Nephron progenitor cell (in vitro differentiated cells): ENCODE data around the gene CPNE5.

Experiments used
- DNase-seq: peaks from one replicate; pipeline ENCODE4 v3.0.0; 2021
- H3K27ac Mint-ChIP-seq: 2 replicates; pipeline ENCODE4 v1.8.0; 2021; ENCODE audit warnings: mild to moderate bottlenecking, moderate library complexity, mixed read lengths
- H3K27me3 Mint-ChIP-seq: 2 replicates; pipeline ENCODE4 v1.8.0; 2021; ENCODE audit warnings: mild to moderate bottlenecking, low read depth, mixed read lengths; ENCODE audit not compliant: poor library complexity
- H3K36me3 Mint-ChIP-seq: 2 replicates; pipeline ENCODE4 v1.8.0; 2021; ENCODE audit warnings: low read depth, mixed read lengths
- H3K4me1 Mint-ChIP-seq: 2 replicates; pipeline ENCODE4 v1.8.0; 2021; ENCODE audit warnings: mixed read lengths
- H3K4me3 Mint-ChIP-seq: 2 replicates; pipeline ENCODE4 v1.8.0; 2021; ENCODE audit warnings: mild to moderate bottlenecking, moderate library complexity, mixed read lengths
- H3K9me3 Mint-ChIP-seq: 2 replicates; pipeline ENCODE4 v1.8.0; 2021; ENCODE audit warnings: mild to moderate bottlenecking, moderate library complexity, mixed read lengths
- CTCF ChIP-seq: fragments of 200-600 bp; sonication (generic); IDR thresholded peaks from 2 replicates; pipeline ENCODE4 v1.5.0; 2021; ENCODE audit warnings: antibody characterized with exemption

CPNE5 gene

GRCh38 chr6:36766399-36766945, 72.8 kb downstream of the CPNE5 start:
- H3K9me3 Mint-ChIP-seq, result no peaks in the 10 kb centered on the region
- no peak overlapping the region for H3K27ac Mint-ChIP-seq
- no peak for DNase-seq
- peaks cover 46% of the 10 kb centered on the region for H3K4me1 Mint-ChIP-seq
- H3K27me3 Mint-ChIP-seq, result peaks cover 18% of the 10 kb centered on the region
- no peaks in the 10 kb centered on the region for H3K36me3 Mint-ChIP-seq
- H3K4me3 Mint-ChIP-seq, result no peak overlapping the region
- TF ChIP-seq CTCF, result no peak

- peak; percentile 93 for TF ChIP-seq CTCF
- H3K36me3 Mint-ChIP-seq, result no peaks in the 10 kb centered on the region
- peak; percentile 88 for DNase-seq
- peaks cover 21% of the 10 kb centered on the region for H3K27me3 Mint-ChIP-seq
- no peaks in the 10 kb centered on the region for H3K9me3 Mint-ChIP-seq
- peaks cover 43% of the 10 kb centered on the region for H3K4me1 Mint-ChIP-seq
- H3K4me3 Mint-ChIP-seq, result no peak overlapping the region
- H3K27ac Mint-ChIP-seq, result peak overlapping the region; percentile 36
Observed at GRCh38 chr6:36765594-36766398, 73.4 kb downstream of the CPNE5 start.

GRCh38 chr6:36765190-36765589, 74.1 kb downstream of the CPNE5 start:
- Mint-ChIP-seq H3K27ac (no peak overlapping the region), H3K4me3 (no peak overlapping the region), H3K27me3 (peaks cover 26% of the 10 kb centered on the region), H3K4me1 (peaks cover 47% of the 10 kb centered on the region), H3K9me3 (no peaks in the 10 kb centered on the region), H3K36me3 (no peaks in the 10 kb centered on the region)
- TF ChIP-seq CTCF, result no peak
- DNase-seq, result no peak

- Mint-ChIP-seq H3K36me3 (no peaks in the 10 kb centered on the region), H3K27me3 (peaks cover 21% of the 10 kb centered on the region), H3K9me3 (no peaks in the 10 kb centered on the region), H3K27ac (no peak overlapping the region), H3K4me3 (no peak overlapping the region), H3K4me1 (peaks cover 49% of the 10 kb centered on the region)
- no peak for DNase-seq
- no peak for TF ChIP-seq CTCF
Observed at GRCh38 chr6:36762123-36762522, 77.1 kb downstream of the CPNE5 start.

- Mint-ChIP-seq H3K27ac (no peak overlapping the region), H3K9me3 (no peaks in the 10 kb centered on the region), H3K36me3 (no peaks in the 10 kb centered on the region), H3K27me3 (peaks cover 25% of the 10 kb centered on the region), H3K4me3 (no peak overlapping the region), H3K4me1 (peaks cover 51% of the 10 kb centered on the region)
- no peak for TF ChIP-seq CTCF
- no peak for DNase-seq
Observed at GRCh38 chr6:36760685-36761435, 78.4 kb downstream of the CPNE5 start.
